ENCODE measurements around the gene PRTFDC1.
A peak's percentile ranks its signal among the peaks of the same experiment; 100 is the strongest.
"Not testable (repeated sequence)": the region's sequence is repeated elsewhere in the genome, so short reads cannot be mapped to it uniquely, and the experiment has no call there.

The PRTFDC1 gene

GRCh38 chr10:24930427-24930826 is 22.0 kb downstream of the PRTFDC1 start:
- DNase-seq (ENCODE audit: low spot score) = peak; percentile 27

- DNase-seq (ENCODE audit: low spot score) = no peak
These were observed 22.5 kb downstream of the PRTFDC1 start for GRCh38 chr10:24929904-24930303.

GRCh38 chr10:24929056-24929544 is 23.3 kb downstream of the PRTFDC1 start:
- no peak for DNase-seq (ENCODE audit: low spot score)

- no peak for DNase-seq (ENCODE audit: low spot score)
These were observed 24.2 kb downstream of the PRTFDC1 start for GRCh38 chr10:24928163-24928562.

- DNase-seq (ENCODE audit: low spot score) = no peak
These were observed 25.8 kb downstream of the PRTFDC1 start for GRCh38 chr10:24926557-24926956.

GRCh38 chr10:24925799-24926198 is 26.6 kb downstream of the PRTFDC1 start:
- no peak for DNase-seq (ENCODE audit: low spot score)

GRCh38 chr10:24924483-24924882 is 27.9 kb downstream of the PRTFDC1 start:
- not testable (repeated sequence) for DNase-seq (ENCODE audit: low spot score)

- peak; percentile 23 for DNase-seq (ENCODE audit: low spot score)
These were observed 30.1 kb downstream of the PRTFDC1 start for GRCh38 chr10:24922222-24922868.

- DNase-seq (ENCODE audit: low spot score) = peak; percentile 93
These were observed 31.2 kb downstream of the PRTFDC1 start for GRCh38 chr10:24920907-24921881.

- not testable (repeated sequence) for DNase-seq (ENCODE audit: low spot score)
These were observed 32.2 kb downstream of the PRTFDC1 start for GRCh38 chr10:24920192-24920591.

- DNase-seq (ENCODE audit: low spot score) = not testable (repeated sequence)
These were observed 32.8 kb downstream of the PRTFDC1 start for GRCh38 chr10:24919629-24920028.

- DNase-seq (ENCODE audit: low spot score) = no peak
These were observed 34.4 kb downstream of the PRTFDC1 start for GRCh38 chr10:24917979-24918378.

GRCh38 chr10:24917493-24917892 is 34.9 kb downstream of the PRTFDC1 start:
- no peak for DNase-seq (ENCODE audit: low spot score)

GRCh38 chr10:24916365-24916764 is 36.0 kb downstream of the PRTFDC1 start:
- no peak for DNase-seq (ENCODE audit: low spot score)

- DNase-seq (ENCODE audit: low spot score) = no peak
These were observed 37.1 kb downstream of the PRTFDC1 start for GRCh38 chr10:24915304-24915703.

- no peak for DNase-seq (ENCODE audit: low spot score)
These were observed 38.3 kb downstream of the PRTFDC1 start for GRCh38 chr10:24914148-24914547.

GRCh38 chr10:24912215-24912614 is 40.2 kb downstream of the PRTFDC1 start:
- DNase-seq (ENCODE audit: low spot score) = peak; percentile 81

- DNase-seq (ENCODE audit: low spot score) = no peak
These were observed 41.4 kb downstream of the PRTFDC1 start for GRCh38 chr10:24911029-24911428.

- DNase-seq (ENCODE audit: low spot score) = no peak
These were observed 41.8 kb downstream of the PRTFDC1 start for GRCh38 chr10:24910574-24910973.

- DNase-seq (ENCODE audit: low spot score) = peak; percentile 78
These were observed 43.5 kb downstream of the PRTFDC1 start for GRCh38 chr10:24908793-24909423.

- no peak for DNase-seq (ENCODE audit: low spot score)
These were observed 44.5 kb downstream of the PRTFDC1 start for GRCh38 chr10:24907956-24908355.

- DNase-seq (ENCODE audit: low spot score) = no peak
These were observed 46.0 kb downstream of the PRTFDC1 start for GRCh38 chr10:24906372-24906771.
